Measurements from ENCODE around the gene TSHR.

DNA sequence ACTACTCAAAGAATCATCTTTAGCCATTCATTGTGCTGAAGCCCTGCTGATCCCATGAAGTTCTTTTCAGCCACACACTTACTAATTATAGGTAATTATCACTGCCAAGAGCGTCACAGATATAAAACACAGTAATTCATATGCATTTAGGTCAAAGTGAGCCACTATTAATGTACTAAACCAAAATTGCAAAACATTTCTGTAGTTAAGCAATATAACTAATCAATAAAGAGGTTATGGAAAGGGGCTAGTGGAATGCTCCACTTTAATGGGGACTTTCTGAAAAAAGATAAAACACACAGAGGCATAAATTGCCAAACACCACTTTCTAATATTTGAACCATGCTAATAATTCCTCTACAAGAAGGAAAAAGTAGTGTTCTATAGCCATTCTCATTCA, 7.1 kb upstream of the TSHR start:
- TF ChIP-seq, protein P1, sequence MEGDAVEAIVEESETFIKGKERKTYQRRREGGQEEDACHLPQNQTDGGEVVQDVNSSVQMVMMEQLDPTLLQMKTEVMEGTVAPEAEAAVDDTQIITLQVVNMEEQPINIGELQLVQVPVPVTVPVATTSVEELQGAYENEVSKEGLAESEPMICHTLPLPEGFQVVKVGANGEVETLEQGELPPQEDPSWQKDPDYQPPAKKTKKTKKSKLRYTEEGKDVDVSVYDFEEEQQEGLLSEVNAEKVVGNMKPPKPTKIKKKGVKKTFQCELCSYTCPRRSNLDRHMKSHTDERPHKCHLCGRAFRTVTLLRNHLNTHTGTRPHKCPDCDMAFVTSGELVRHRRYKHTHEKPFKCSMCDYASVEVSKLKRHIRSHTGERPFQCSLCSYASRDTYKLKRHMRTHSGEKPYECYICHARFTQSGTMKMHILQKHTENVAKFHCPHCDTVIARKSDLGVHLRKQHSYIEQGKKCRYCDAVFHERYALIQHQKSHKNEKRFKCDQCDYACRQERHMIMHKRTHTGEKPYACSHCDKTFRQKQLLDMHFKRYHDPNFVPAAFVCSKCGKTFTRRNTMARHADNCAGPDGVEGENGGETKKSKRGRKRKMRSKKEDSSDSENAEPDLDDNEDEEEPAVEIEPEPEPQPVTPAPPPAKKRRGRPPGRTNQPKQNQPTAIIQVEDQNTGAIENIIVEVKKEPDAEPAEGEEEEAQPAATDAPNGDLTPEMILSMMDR (IDR thresholded peaks at IDR 0.05), result no peak
- TF ChIP-seq POLR2A (IDR thresholded peaks at IDR 0.05), result no peak
